Measurements from ENCODE around the gene TRMT61A.
"Not testable (repeated sequence)": the region's sequence is repeated elsewhere in the genome, so short reads cannot be mapped to it uniquely, and the experiment has no call there.

TRMT61A gene

DNA sequence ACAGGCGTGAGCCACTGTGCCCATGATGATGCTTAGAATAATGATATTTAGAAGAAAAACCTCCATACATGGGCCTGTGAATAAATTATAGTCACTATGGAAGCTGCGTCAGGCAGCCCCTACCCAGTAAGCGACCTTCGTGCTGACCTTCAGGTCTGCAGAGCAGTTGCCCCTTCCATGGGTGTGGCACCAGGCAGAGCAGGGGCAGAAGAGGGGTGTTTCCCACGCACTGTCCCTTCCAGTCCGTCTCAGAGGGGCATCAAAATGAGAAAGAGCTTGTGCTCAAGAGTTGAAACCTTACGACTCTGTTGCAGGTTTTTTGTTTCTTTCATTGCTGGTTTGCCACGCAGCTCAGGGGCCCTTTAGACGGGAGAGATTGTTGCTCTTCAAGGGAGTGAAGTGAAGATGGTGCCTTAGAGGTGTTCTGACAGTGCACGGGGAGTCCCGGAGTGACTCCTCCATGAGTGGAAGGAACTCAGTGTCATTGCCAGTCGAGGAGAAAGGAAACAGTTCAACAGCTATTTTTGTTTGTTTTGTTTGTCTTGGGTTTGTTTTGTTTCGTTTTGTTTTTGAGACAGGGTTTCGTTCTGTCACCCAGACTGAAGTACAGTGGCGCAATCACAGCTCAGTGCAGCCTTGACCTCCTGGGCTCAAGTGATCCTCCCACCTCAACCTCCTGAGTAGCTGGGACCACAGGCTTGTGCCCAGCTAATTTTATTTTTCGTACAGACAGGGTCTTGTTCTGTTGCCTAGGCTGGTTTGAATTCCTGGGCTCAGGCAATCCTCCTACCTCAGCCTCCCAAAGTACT, 20.3 kb upstream of the TRMT61A start:
- in situ Hi-C loops (cut with MboI; ENCODE audit: low sequenced_read_pairs) = no loop called here

DNA sequence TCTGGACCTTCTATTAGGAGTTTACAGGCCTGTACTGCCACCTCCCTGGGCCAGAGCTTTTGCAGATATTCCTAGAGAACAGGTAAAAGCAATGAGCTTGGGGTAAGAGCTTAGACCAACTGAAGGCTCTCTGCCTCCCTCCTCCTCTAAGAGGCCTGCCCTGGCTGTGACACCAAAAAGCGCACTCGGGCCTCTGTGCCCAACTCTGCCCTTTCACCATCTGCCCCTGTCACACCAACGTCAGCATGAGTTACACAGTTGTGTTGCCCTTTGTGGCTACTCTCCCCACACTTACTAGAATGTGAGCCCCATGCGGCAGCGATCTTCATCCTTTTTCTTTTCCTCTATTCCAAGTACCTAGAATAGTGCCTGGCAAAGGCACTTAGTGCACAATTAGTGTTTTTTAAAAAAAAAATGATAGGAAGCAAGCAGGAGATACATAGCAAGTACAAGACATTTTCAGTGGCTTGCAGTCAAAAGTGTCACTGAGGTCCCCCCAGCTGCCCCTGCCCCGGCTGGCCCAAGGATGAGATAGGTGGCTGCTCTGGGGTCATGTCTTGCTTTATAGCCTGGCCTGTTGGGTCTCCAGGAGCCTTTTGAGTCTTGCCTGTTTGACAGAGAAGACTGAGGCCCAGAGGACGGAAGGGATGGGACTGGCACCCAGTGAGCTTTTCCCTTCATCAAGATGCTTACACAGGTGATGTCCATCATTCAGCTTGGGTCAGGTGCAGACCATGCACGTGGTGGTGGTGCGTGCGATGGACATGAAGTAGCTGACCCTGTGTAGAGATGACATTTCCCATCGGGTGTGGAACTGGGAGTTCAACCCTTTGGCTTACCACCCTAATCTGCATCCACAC, 18.9 kb upstream of the TRMT61A start:
- in situ Hi-C loops (cut with MboI; ENCODE audit: low sequenced_read_pairs) = no loop called here

DNA sequence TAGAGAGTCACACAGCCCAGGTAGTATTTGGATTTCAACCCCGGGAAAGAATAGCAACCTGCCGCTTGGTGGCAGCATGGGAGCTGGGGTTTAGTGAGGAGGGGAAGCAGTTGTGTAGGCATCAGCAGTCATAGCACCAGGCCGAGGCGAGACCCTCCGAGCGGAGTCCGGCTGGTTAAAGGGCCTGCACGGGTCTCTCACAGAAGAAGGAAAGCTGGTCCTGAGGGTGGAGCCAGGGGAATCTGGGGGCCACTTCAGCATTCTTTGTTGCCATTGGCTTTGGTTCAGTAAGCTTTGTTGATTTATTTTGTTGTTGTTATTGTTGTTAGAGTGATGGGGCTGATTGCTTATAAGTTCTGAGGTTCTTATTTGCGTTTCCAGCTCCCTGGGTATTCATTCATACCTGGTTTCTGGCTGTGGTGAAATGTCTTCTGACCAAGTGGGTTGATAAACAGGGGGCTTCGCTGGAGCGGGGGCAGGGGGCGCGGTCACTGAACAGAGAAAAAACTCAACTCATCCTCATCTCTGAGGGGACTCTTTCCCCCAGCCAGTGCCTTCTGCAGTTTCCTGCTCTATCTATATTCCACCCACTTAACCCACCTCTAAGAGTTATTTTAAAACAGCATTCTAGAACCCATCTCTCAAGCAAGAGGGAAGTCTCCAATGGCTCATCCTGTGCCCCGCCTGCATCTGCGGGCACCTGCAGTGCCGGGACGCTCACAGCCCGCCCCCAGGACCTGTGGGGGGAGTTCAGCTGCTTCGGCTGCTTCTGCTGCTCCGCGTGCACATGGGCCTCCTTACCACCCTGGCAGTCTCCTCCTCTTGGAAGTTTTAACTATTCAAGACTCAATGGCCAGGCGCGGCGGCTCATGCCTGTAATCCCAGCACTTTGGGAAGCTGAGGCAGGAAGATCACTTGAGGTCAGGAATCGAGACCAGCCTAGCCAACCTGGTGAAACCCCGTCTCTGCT, 18.0 kb upstream of the TRMT61A start:
- in situ Hi-C loops (cut with MboI; ENCODE audit: low sequenced_read_pairs) = no loop called here

DNA sequence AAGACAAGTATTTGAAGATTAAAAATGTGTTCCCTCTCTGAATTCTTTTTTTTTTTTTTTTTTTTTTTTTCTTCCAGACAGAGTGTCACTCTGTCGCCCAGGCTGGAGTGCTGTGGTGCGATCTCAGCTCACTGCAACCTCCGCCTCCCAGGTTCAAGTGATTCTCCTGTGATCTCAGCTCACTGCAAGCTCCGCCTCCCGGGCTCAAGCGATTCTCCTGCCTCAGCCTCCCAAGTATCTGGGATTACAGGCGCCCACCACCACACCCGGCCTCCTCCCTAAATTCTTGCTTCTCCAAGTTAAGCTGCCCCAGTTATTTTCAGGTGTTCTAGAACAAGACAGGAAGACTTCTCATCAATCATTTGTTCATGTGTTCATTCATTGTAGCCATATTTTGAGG, 16.8 kb upstream of the TRMT61A start:
- in situ Hi-C loops (cut with MboI; ENCODE audit: low sequenced_read_pairs) = not testable (repeated sequence)

DNA sequence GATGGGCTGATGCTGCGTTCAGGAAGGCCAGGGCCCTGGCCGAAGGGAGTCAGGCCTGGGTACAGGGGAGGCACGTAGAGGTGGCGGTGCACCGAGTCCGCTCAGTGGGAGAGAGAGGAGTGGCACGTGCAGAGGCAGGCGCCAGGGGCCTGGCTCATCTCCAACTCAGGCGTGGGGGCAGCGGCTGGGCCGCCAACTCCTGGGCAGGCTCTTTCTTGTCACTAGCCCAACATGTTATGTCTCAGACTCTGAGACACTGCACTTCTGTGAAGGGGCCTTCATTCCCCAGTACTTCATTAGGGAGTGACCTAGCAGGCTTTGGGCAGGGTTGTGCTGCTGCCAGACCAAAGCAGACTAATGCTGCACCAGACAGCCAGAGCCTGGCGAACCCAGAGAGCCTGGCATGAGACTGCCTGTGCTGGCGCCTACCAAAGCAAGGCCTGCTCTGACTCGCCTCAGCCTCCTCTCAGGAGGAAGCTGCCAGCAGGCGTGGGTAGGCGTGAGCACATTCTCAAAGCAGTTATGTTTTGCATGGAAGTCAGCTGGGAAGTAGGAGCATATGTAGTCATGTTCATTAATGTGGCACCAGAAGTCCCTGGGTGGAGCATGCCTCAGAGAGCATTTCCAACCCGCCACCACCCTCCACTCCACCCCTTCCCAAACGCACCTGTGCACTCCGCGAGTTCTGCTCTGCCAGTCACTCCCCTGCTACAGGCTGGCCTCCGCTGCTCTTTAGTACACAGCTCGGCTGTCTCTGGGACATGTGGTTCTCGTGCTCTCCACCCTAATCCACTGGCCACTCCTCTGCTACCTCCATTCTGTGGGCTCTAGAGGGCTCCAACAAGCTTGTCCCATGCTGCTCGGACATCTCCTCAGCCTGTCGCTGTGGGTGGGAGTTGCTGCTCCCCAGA, 16.0 kb upstream of the TRMT61A start:
- in situ Hi-C loops (cut with MboI; ENCODE audit: low sequenced_read_pairs) = no loop called here

DNA sequence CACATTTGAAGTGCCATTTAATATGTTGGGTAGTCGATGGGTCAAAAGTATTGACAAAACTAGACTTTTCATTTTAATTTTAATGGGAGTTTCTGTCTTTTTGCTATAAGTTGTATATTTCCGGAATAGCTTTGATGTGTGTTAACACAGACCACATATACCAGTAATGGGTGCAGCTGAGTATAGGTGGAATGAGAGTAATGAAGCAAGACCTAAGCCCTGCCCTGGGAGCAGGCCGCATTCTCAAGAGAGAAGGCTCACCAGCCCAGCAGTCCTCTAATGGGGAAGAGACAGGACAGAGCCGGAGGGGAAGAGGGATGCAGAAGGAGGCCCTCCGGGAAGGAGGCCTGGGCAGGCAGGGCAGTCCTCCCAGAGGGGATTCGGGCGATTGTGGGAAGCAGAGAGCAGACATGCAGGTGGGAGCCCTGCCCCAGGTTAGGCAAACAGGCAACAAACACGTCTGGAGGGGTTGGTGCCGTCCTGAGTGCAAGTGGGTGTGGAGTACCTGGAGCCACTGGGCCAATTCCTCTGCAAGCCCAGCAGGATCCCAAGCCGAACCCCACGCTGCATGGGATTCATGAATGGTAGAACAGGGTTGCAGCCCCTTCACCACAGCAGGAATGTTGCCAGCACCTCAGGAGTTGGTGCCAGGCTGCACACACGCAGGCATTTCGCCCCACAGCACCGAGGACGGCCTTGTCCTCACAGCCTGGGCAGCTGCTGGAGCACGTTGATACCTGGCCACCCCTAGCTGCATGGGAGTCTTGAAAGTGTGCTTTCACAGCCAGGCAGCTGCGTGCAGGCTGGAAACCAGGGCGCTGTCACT, 14.2 kb upstream of the TRMT61A start:
- in situ Hi-C loops (cut with MboI; ENCODE audit: low sequenced_read_pairs) = no loop called here

DNA sequence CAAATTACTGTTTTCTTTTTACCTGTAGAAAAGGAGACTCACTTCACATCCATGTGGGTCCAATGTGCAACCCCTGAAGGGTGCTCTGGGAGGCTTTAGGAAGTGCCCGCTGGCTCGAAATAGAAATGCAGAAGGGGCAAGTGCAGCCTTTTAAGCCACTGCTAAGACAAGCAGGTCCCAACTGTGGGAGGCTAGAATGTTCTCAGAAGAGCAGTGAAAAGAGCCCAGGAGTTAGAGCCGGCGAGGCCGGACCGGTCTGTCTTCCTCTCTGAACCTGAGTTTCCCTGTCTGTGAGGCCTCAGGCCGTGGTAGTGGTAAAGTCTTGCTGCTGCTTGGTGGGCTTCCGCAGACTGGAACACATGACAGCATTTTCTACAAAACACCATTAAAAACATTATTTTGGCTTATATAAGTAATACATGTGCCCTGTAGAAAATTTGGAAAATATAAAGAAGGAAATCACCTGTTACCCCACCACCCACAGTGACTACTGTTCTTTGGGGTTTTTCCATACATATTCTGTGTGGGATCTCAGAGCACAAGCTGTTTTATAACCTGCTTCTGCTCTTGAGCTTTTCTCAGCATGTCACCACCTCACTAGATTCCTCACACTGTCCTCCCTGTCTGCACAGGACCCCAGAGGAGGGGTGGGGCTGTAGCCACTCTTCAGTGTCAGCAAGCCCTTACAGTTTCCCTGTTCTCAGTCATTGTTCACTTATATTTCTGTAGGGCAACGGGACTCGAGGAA, 12.4 kb upstream of the TRMT61A start:
- in situ Hi-C loops (cut with MboI; ENCODE audit: low sequenced_read_pairs) = no loop called here

DNA sequence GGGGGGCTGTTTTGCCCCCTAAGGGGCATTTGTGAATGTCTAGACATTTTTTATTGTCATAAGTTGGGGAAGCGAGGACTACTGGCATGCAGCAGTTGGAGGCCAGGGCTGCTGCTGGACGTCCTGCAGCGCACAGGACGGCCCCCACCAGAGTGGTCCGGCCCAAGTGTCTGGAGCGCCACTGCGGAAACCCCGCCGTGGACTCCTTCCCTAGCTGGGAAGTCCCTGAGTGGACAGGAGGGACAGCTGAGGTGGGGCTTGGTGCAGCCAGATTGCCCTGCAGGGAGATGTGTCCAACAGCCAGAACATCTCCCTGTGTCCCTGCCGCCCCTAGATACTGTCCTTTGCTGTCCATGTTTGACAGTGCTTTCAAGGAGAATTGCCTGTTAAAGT, 11.8 kb upstream of the TRMT61A start:
- in situ Hi-C loops (cut with MboI; ENCODE audit: low sequenced_read_pairs) = no loop called here

DNA sequence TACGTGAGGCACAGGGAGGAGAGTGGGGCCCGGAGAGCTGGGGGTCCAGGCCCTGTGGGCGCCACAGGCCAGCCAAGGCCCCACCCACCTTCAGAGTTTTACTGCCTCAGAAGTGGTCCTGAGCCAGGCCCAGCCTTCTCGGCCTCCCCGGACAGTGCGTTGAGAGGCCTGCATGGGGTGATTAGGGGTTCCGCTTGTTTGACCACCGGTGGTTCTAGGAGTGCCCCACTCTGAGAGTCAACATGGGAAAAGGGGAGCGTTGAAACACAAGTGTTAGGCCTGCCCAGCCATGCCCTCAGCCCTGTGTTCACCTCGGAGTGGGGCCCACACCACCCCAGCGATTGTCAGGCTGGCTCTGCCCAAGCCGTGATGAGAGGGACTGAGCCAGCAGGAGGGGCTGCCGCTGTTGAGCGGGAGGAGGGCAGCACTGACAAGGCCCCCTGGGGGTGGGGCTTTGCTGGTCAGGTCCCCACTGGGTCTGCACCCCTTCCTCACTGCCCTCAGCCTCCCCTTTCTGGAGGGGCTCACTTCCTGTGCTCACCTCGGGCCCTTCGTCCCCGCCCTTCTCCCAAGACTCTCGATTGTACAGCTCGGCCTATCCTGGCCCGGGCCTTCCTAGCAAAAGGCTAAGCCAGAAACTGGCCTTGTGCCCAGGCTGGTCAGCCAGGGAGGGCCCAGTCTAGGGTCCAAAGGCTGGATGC, 11.1 kb upstream of the TRMT61A start:
- in situ Hi-C loops (cut with MboI; ENCODE audit: low sequenced_read_pairs) = no loop called here

DNA sequence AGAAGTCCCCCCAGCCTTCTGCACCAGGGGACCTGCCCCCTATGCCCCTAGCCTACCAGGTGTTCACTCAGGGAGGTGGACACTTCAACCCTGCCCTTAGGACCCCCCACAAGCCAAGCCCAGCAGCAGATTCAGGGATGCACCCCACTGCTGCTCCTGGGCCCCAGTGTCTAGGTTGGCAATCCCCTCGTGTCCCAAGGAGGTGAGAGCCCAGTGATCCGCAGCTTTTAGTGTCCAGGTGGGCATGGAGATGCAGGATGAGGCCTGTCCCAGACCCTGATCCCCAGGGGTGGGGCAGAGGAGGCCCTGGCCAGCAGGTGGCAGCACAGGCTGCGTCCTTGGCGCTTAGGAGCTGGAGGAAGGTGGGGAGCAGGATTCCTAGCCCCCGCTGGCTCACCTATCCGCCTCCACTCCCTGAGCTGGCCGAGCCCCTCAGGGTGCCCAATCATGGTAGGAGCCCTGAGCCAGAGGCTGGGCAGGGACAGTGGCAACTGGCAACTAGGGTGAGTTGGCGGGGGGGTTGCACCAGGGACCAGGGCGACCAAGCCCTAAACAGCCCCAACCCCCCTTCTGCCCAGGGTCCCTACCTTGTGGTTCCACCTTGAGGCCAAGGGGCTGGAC, 10.5 kb upstream of the TRMT61A start:
- in situ Hi-C loops (cut with MboI; ENCODE audit: low sequenced_read_pairs) = no loop called here

DNA sequence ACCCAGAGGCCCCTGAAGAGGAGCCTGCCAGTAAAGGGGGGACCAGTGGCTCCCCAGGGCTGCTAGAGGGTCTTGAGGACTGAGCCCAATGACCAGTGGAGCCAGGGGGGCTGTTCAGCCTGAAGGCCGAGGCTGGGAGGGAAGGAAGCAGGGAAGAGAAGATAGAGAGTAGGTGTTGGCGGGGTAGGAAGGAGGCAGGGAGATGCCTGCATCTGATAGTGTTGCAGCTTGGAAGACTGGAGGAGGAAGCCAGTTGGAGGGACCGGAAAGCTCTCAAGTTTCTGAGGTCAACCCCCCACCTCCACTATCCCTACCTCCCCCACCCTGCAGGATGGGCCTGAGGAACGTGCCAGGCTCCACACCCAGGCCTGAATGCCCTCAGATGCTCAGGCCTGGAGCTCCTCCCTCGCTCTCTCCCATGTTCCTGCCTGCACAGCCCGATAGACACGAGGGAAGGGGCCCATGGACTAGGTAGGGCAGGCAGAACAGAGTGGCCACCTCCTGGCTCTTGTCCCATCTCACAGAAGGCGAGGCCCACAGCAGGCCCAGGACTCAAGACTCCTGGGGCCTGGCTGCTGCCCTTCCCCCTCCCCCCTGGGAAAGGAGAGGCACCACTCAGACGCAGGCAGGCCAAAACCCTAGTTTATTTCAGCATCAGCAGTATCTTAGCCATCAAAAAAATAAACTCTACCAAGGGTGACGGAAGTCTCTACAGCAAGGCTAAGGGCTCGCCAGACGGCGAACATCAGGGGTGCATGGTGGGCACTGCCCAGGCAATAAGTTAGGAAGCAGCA, 9.8 kb upstream of the TRMT61A start:
- in situ Hi-C loops (cut with MboI; ENCODE audit: low sequenced_read_pairs) = no loop called here

DNA sequence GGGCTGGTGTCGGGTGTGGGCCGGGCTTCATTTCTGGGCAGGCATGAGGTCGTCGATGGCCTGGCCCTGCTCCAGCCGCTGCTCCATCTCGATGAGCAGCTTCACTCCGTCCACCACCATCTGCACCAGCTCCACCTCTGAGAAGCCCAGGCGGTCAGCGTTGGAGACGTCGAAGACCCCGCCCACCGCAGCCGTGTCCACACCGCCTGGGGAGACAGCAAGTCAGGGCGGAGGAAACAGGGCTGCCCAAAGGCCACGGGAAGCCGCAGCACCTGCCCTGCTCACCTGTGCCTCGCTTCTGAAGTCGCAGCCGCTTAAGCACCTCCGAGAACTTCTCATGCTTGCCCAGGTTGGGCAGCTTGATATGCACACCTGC, 9.2 kb upstream of the TRMT61A start:
- in situ Hi-C loops (cut with MboI; ENCODE audit: low sequenced_read_pairs) = no loop called here

DNA sequence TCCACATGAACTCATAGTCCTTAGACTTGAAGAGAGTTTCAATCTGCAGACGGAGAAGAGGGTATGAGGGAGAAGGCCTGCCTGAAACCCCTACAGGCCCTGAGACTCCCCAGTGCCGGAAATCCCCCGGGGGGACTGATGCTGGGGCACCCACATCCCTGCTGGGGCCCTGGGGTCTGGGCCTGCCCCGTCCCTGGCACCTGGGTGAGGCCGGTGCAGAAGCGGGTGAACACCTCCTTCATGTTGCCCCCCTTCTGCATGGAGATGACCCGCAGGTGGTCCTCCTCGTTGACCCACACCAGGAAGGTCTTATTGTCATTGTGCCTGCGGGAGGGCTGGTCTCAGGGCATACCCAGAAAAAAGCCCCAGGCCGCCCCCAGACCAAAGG, 8.7 kb upstream of the TRMT61A start:
- in situ Hi-C loops (cut with MboI; ENCODE audit: low sequenced_read_pairs) = no loop called here

DNA sequence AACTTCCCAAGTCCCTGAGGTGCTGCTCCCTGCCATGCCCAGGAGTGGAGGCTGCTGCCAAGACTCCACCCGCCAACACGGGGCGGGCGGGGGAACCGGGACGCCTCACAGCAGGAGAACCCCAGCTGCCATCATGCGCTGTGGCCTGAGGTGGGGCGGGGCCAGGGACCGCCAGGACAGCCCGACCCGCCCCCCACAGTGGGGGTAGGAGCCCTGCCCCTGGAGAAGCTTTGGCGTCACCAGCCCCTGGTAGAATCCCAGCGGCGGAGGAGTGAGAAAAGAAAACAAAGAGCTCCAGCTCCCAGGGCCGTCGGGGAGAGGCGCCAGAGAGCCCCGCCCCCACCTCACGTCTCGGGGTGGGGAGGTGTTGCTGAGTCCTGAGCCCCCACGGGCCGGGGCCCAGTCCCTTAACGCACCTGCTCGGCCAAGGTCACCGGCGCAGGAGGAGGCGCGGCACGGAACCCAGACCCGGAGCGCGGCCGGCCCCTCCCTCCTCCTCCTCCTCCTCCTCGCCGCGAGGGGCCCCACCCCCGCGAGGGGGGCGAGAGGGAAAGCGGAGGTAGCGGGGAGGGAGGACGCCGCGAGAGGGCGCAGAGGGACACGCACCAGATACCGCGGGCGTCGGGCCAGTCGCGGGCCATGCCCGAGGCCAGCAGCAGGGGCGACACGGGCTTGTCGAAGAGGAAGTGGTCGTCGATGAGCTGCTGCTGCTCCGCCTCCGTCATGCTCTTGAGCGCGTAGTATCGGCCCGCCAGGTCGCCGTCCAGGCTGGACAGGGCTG, 8.1 kb upstream of the TRMT61A start:
- in situ Hi-C loops (cut with MboI; ENCODE audit: low sequenced_read_pairs) = no loop called here

DNA sequence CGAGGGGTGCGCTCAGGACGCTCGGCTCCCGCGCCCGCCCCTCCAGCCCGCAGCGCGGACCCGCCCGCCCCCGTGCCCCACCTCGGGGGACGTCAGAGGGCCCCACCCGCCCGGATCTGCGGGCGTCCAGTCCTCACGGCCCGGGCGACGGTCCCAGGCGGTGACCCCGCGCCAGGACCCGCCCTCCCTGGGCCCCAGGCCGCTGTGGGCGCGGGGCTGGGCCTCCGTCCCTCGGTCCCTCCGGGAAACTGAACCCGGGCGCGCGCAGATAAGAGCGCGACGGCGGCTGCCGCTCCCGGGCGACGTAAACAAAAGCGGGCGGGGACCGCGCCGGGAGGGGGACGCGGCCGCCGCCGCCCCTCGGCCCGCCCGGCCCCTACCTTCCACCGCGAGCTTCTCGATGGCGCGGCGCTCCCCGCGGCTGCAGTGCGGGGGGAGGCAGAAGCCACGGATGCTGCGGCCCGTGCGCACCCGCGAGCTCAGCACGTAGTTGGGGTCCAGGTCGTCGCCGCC, 7.5 kb upstream of the TRMT61A start:
- in situ Hi-C loops (cut with MboI; ENCODE audit: low sequenced_read_pairs) = no loop called here
